Measurements from ENCODE around the gene PTPRD. TPM values are rescaled to one million over a fixed set of nuclear protein-coding genes. Genes with fewer than 3 reads are reported as not detected.

PTPRD gene
- total RNA-seq, 2 experiments from 2014 or later = not detected

DNA sequence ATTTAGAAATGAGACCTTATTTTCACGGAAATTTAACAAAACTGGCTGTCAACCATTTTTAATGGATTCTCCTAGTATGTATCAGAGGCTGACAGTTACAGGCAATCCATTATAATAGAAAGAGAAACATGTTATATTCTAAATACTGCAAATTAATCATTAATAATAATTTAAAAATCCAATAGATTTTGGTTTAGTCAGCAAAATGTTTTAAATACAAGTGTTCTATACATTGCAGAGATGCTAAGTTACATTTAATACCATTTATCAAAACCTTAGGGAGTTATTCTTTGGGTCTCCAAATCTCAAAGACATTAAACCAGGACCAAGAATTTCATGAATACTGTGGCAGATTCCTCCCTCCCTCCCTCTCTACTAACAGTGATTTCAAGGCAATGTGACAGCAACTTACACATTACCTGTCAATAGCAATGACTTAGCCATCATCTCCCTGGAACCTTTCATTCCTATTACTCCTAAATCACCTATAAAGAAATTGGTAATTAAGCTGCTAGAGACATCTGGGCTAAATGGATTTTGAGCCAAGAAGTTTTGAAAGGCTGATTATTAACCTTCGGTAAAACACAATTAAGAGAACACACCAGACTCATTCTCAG, 2044.7 kb downstream of the PTPRD start:
- Mint-ChIP-seq H3K9me3 (ENCODE audit: insufficient read depth) (no peaks in the 10 kb centered on the region), H3K4me1 (ENCODE audit: low read depth) (peaks cover 7% of the 10 kb centered on the region), H3K27me3 (ENCODE audit: low read depth) (no peaks in the 10 kb centered on the region), H3K36me3 (ENCODE audit: low read depth) (no peaks in the 10 kb centered on the region), H3K27ac (no peak overlapping the region), H3K4me3 (no peak overlapping the region)
- no peak for ATAC-seq
- ChIA-PET CTCF (no interaction called here), POLR2A (no interaction called here)
- no peak for DNase-seq

DNA sequence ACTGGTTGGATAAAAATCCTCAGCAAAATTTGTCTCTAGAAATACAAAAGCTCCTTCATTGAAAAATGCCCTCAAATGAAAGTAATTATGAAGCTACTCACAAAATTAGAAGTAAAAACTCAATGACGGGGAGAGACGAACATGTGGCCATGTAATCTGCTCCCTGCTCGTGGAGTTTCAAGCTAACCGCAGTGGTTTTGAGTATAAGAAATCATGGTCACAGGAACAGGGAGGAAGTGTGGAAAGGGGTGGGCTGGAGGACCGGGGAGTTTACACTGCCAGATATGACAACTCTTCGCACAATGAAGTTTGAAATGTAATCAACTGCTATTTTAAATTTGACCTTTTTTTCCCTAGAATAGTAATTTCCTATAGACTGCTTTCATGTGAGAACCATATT, 2047.8 kb downstream of the PTPRD start:
- no peak for ATAC-seq
- no peak overlapping the region for H3K27ac Mint-ChIP-seq

GRCh38 chr9:8560560-8561525, 2052.0 kb downstream of the PTPRD start:
- ATAC-seq (no peak), DNase-seq (no peak)
- no peaks in the 10 kb centered on the region for H3K36me3 Mint-ChIP-seq (ENCODE audit: low read depth)
- ChIA-PET CTCF (no interaction called here), POLR2A (no interaction called here)
- no peak overlapping the region for H3K4me3 Mint-ChIP-seq
- no peaks in the 10 kb centered on the region for H3K9me3 Mint-ChIP-seq (ENCODE audit: insufficient read depth)
- no peak overlapping the region for H3K27ac Mint-ChIP-seq
- H3K27me3 Mint-ChIP-seq (ENCODE audit: low read depth) = no peaks in the 10 kb centered on the region
- peaks cover 7% of the 10 kb centered on the region for H3K4me1 Mint-ChIP-seq (ENCODE audit: low read depth)

More for the DNA sequence above, 2047.8 kb downstream of the PTPRD start:
- no peak for DNase-seq
- Mint-ChIP-seq H3K36me3 (ENCODE audit: low read depth) (no peaks in the 10 kb centered on the region), H3K9me3 (ENCODE audit: insufficient read depth) (no peaks in the 10 kb centered on the region), H3K4me1 (ENCODE audit: low read depth) (peaks cover 7% of the 10 kb centered on the region), H3K27me3 (ENCODE audit: low read depth) (no peaks in the 10 kb centered on the region), H3K4me3 (no peak overlapping the region)
- POLR2A ChIA-PET = no interaction called here
- CTCF ChIA-PET = no interaction called here

- no peak for DNase-seq
- Mint-ChIP-seq H3K9me3 (ENCODE audit: insufficient read depth) (no peaks in the 10 kb centered on the region), H3K36me3 (ENCODE audit: low read depth) (no peaks in the 10 kb centered on the region), H3K4me3 (no peak overlapping the region), H3K27ac (no peak overlapping the region), H3K27me3 (ENCODE audit: low read depth) (no peaks in the 10 kb centered on the region), H3K4me1 (ENCODE audit: low read depth) (no peaks in the 10 kb centered on the region)
- POLR2A ChIA-PET = no interaction called here
- ATAC-seq = no peak
- CTCF ChIA-PET = no interaction called here
Measured at GRCh38 chr9:8558176-8558575, 2054.6 kb downstream of the PTPRD start.

DNA sequence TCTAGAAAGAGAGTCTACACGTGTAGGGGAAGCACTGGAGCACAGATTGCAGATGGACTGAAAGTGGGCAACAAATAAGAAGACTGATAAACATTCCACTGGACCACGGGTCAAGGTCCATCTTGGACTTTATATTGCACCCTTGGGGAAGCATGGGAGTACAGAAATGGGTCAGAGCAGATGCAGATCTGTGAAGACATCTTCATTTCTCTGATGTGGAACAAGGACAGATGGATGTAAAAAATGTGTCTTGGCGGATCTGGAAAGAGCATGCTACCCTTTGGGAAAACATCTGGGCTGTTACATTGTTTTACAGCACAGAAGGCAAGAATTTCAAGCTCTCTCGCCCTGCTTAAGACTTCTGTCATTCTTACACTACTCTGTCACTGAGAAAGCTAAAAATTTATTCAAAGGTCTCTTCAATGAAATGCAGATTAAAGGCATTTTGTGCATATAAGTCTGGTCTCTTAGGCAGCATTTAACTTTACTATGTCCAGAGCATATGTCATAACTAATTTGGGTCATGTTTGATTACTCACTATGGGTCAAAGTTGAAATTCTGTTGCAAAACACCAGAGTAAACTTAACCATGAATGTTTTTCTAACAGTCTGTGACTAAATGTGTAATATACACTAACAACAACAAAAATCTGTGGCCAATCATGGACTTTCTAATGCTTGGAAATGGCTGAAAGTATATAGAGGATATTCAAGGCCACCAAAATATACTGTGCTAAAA, 2056.9 kb downstream of the PTPRD start:
- Mint-ChIP-seq H3K4me3 (no peak overlapping the region), H3K27me3 (ENCODE audit: low read depth) (no peaks in the 10 kb centered on the region), H3K4me1 (ENCODE audit: low read depth) (no peaks in the 10 kb centered on the region), H3K9me3 (ENCODE audit: insufficient read depth) (no peaks in the 10 kb centered on the region), H3K36me3 (ENCODE audit: low read depth) (no peaks in the 10 kb centered on the region), H3K27ac (no peak overlapping the region)
- POLR2A ChIA-PET = no interaction called here
- ATAC-seq (no peak), DNase-seq (no peak)
- CTCF ChIA-PET = no interaction called here

- no peak for DNase-seq
- POLR2A ChIA-PET = no interaction called here
- Mint-ChIP-seq H3K4me3 (no peak overlapping the region), H3K27me3 (ENCODE audit: low read depth) (no peaks in the 10 kb centered on the region), H3K4me1 (ENCODE audit: low read depth) (no peaks in the 10 kb centered on the region), H3K36me3 (ENCODE audit: low read depth) (no peaks in the 10 kb centered on the region), H3K9me3 (ENCODE audit: insufficient read depth) (no peaks in the 10 kb centered on the region), H3K27ac (no peak overlapping the region)
- no peak for ATAC-seq
- CTCF ChIA-PET = no interaction called here
Measured at GRCh38 chr9:8553444-8553843, 2059.4 kb downstream of the PTPRD start.

DNA sequence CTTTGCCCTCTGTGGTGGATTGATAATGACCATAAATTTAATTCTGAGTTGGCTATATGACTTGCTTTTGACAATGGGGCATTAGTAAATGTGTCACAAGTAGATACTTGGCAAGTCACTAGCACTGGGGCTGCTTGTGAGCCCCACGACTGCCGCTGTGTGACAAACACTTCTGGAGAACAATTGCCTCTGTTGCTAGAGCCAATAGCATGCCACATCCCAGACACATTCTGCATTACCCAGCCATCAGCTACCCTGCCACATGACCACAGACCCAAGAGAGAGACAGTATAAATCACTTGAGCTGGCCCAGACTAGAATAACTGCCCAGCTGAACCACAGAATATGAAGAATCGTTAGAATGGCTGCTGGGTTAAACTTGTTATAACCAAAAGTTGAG, 2060.1 kb downstream of the PTPRD start:
- ATAC-seq (no peak), DNase-seq (no peak)
- CTCF ChIA-PET = no interaction called here
- Mint-ChIP-seq H3K36me3 (ENCODE audit: low read depth) (no peaks in the 10 kb centered on the region), H3K27ac (no peak overlapping the region), H3K27me3 (ENCODE audit: low read depth) (no peaks in the 10 kb centered on the region), H3K9me3 (ENCODE audit: insufficient read depth) (no peaks in the 10 kb centered on the region), H3K4me3 (no peak overlapping the region), H3K4me1 (ENCODE audit: low read depth) (no peaks in the 10 kb centered on the region)
- POLR2A ChIA-PET = no interaction called here

DNA sequence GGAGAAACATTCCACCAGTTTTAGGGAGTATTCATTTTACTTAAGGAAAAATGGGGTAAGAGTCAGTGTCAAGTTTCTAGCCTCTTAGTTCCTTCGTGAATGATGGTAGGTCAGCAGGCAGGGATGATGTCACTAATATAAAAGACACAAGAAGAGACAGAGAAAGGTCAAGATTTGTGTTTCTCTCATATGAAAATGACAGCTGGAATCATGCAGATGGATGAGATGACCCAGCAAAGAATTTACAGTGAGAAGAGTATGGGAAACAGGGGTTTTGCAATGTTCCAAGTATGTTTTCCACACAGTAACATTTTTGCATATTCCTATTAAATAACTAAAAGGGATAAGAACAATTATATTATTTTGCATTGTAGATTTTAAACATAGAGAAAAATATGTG, 2063.6 kb downstream of the PTPRD start:
- ChIA-PET POLR2A (no interaction called here), CTCF (no interaction called here)
- no peaks in the 10 kb centered on the region for H3K27me3 Mint-ChIP-seq (ENCODE audit: low read depth)
- no peaks in the 10 kb centered on the region for H3K36me3 Mint-ChIP-seq (ENCODE audit: low read depth)
- no peaks in the 10 kb centered on the region for H3K9me3 Mint-ChIP-seq (ENCODE audit: insufficient read depth)
- no peak overlapping the region for H3K27ac Mint-ChIP-seq
- ATAC-seq (no peak), DNase-seq (no peak)
- no peaks in the 10 kb centered on the region for H3K4me1 Mint-ChIP-seq (ENCODE audit: low read depth)
- no peak overlapping the region for H3K4me3 Mint-ChIP-seq

DNA sequence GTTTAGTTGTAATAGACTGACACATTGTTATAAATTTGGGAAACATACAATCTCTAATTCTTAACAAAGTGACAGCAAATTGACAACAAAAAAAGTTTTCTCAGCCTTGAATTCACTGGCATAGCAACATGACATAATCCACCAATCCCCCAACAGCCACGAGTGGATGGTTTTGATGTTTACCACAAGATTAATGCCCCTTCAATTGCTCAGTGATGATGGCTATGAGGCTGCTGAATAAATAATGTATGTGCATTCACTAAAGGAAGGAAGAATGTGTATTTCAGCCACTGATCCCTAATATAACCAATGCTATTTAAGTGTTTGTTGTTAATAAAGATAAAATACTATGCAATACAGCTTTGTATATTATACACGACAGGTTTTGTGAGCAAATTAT, 2069.6 kb downstream of the PTPRD start:
- H3K27me3 Mint-ChIP-seq (ENCODE audit: low read depth) = no peaks in the 10 kb centered on the region
- ATAC-seq (no peak), DNase-seq (no peak)
- H3K36me3 Mint-ChIP-seq (ENCODE audit: low read depth) = no peaks in the 10 kb centered on the region
- ChIA-PET CTCF (no interaction called here), POLR2A (no interaction called here)
- no peak overlapping the region for H3K27ac Mint-ChIP-seq
- H3K4me1 Mint-ChIP-seq (ENCODE audit: low read depth) = no peaks in the 10 kb centered on the region
- no peaks in the 10 kb centered on the region for H3K9me3 Mint-ChIP-seq (ENCODE audit: insufficient read depth)
- no peak overlapping the region for H3K4me3 Mint-ChIP-seq

- CTCF ChIA-PET = no interaction called here
- Mint-ChIP-seq H3K27me3 (ENCODE audit: low read depth) (no peaks in the 10 kb centered on the region), H3K4me3 (no peak overlapping the region), H3K36me3 (ENCODE audit: low read depth) (no peaks in the 10 kb centered on the region), H3K4me1 (ENCODE audit: low read depth) (no peaks in the 10 kb centered on the region), H3K9me3 (ENCODE audit: insufficient read depth) (no peaks in the 10 kb centered on the region), H3K27ac (no peak overlapping the region)
- ATAC-seq (no peak), DNase-seq (no peak)
- POLR2A ChIA-PET = no interaction called here
Measured at GRCh38 chr9:8542537-8542936, 2070.3 kb downstream of the PTPRD start.

DNA sequence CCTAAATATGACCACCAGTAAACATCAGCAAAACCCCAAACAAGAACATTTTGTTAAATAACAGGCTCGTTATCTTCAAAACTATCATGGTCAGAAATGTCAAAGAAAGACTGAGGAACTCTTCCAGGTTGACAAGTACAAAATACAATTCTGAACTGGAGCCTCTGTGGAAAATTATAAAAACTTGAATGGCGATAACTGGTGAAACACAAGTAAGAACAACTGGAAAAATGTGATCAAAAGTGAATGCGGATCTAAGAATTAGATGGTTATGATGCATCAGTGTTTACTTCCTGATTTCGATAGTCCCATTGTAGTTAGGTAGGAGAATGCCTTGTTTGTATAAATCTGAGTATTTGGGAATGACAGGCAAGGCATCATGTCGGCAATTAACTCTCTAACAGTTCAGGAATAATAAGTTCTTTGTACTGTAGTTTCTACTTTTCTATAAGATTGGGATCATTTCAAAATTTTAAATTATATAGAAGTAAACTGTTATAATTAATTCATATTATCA, 2073.1 kb downstream of the PTPRD start:
- Mint-ChIP-seq H3K27ac (no peak overlapping the region), H3K4me1 (ENCODE audit: low read depth) (no peaks in the 10 kb centered on the region), H3K4me3 (no peak overlapping the region), H3K36me3 (ENCODE audit: low read depth) (no peaks in the 10 kb centered on the region), H3K9me3 (ENCODE audit: insufficient read depth) (no peaks in the 10 kb centered on the region), H3K27me3 (ENCODE audit: low read depth) (no peaks in the 10 kb centered on the region)
- DNase-seq (no peak), ATAC-seq (no peak)
- POLR2A ChIA-PET = no interaction called here
- CTCF ChIA-PET = no interaction called here

- H3K9me3 Mint-ChIP-seq (ENCODE audit: insufficient read depth) = no peaks in the 10 kb centered on the region
- no peaks in the 10 kb centered on the region for H3K4me1 Mint-ChIP-seq (ENCODE audit: low read depth)
- DNase-seq (no peak), ATAC-seq (no peak)
- H3K27ac Mint-ChIP-seq = no peak overlapping the region
- ChIA-PET CTCF (no interaction called here), POLR2A (no interaction called here)
- H3K27me3 Mint-ChIP-seq (ENCODE audit: low read depth) = no peaks in the 10 kb centered on the region
- no peaks in the 10 kb centered on the region for H3K36me3 Mint-ChIP-seq (ENCODE audit: low read depth)
- no peak overlapping the region for H3K4me3 Mint-ChIP-seq
Measured at GRCh38 chr9:8536845-8537244, 2076.0 kb downstream of the PTPRD start.

Measured in activated CD8-positive, alpha-beta T cell treated with anti-CD3 and anti-CD28 coated beads, Interleukin-2, amount 10 ng/mL, durations not matched to agents 7 days and 5 days (primary cell).